ENCODE measurements around the gene ADORA3.

Gene ADORA3

GRCh38 chr1:111541721-111542120 is 38.3 kb upstream of the ADORA3 start:
- Histone ChIP-seq H3K4me3 (ENCODE audit: low read depth, low read length) (no peak overlapping the region), H3K4me1 (no peaks in the 10 kb centered on the region), H3K27me3 (peaks cover 14% of the 10 kb centered on the region), H3K36me3 (no peaks in the 10 kb centered on the region), H3K9me3 (no peaks in the 10 kb centered on the region)
- no peak for DNase-seq
- TF ChIP-seq, protein P1, sequence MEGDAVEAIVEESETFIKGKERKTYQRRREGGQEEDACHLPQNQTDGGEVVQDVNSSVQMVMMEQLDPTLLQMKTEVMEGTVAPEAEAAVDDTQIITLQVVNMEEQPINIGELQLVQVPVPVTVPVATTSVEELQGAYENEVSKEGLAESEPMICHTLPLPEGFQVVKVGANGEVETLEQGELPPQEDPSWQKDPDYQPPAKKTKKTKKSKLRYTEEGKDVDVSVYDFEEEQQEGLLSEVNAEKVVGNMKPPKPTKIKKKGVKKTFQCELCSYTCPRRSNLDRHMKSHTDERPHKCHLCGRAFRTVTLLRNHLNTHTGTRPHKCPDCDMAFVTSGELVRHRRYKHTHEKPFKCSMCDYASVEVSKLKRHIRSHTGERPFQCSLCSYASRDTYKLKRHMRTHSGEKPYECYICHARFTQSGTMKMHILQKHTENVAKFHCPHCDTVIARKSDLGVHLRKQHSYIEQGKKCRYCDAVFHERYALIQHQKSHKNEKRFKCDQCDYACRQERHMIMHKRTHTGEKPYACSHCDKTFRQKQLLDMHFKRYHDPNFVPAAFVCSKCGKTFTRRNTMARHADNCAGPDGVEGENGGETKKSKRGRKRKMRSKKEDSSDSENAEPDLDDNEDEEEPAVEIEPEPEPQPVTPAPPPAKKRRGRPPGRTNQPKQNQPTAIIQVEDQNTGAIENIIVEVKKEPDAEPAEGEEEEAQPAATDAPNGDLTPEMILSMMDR (IDR thresholded peaks at IDR 0.05; ENCODE audit: low read depth, low read length), result no peak

DNA sequence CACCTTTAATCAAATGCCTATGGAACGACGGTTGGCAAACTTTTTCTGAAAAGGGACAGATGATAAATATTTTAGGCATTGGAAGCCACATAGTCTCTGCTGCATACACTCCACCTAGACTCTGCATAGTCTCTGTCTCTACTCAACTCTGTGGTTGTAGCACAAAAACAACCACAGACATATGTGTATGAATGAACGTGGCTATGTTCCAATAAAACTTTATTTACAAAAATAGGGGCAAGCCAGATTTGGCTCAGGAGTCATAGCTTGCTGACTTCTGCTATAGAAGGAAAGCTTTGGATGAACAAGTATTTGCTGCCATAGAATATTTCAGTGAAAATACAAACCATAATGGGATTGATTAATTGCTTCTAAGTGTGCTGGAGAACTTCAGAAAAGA is 37.5 kb upstream of the ADORA3 start:
- Histone ChIP-seq H3K4me1 (no peaks in the 10 kb centered on the region), H3K4me3 (ENCODE audit: low read depth, low read length) (no peak overlapping the region), H3K9me3 (no peaks in the 10 kb centered on the region), H3K36me3 (no peaks in the 10 kb centered on the region), H3K27me3 (peaks cover 7% of the 10 kb centered on the region)
- no peak for DNase-seq
- TF ChIP-seq, protein P1 (IDR thresholded peaks at IDR 0.05; ENCODE audit: low read depth, low read length), result no peak

DNA sequence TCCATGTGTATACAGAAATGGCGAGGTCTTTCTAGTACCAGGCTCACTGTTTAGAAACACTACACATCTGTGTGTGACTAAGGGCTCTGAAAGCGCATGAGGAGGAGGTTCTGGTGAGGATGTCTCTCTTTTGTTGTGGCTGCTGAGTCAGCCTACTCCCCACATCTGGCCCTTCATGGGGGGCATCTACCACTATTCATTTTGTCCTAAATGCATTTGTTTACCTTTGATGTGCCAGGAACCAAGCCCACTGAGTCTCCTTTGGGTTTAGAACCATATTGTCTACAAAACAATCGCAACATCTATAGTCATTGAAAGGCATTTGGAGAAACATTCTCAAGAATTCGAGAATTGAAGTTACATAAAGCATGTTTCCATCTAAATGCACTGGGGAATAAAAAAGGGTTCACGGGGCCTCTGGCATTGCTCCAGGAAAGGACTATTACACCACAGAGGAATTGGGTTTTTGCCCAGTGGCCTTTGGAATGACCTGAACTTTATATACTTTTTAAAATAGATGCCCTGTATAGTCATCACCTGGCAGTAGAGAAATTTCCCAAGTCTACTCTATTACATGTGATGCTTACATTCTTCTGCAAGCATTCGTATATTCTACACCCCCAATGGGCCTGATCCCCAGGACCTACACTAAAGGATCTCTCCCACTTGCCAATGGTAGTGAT is 35.1 kb upstream of the ADORA3 start:
- H3K4me1 ChIP-seq, result no peaks in the 10 kb centered on the region
- H3K36me3 ChIP-seq, result no peaks in the 10 kb centered on the region
- no peaks in the 10 kb centered on the region for H3K9me3 ChIP-seq
- DNase-seq, result no peak
- H3K4me3 ChIP-seq (ENCODE audit: low read depth, low read length), result no peak overlapping the region
- TF ChIP-seq, protein P1 (IDR thresholded peaks at IDR 0.05; ENCODE audit: low read depth, low read length), result no peak
- peaks cover 3% of the 10 kb centered on the region for H3K27me3 ChIP-seq

DNA sequence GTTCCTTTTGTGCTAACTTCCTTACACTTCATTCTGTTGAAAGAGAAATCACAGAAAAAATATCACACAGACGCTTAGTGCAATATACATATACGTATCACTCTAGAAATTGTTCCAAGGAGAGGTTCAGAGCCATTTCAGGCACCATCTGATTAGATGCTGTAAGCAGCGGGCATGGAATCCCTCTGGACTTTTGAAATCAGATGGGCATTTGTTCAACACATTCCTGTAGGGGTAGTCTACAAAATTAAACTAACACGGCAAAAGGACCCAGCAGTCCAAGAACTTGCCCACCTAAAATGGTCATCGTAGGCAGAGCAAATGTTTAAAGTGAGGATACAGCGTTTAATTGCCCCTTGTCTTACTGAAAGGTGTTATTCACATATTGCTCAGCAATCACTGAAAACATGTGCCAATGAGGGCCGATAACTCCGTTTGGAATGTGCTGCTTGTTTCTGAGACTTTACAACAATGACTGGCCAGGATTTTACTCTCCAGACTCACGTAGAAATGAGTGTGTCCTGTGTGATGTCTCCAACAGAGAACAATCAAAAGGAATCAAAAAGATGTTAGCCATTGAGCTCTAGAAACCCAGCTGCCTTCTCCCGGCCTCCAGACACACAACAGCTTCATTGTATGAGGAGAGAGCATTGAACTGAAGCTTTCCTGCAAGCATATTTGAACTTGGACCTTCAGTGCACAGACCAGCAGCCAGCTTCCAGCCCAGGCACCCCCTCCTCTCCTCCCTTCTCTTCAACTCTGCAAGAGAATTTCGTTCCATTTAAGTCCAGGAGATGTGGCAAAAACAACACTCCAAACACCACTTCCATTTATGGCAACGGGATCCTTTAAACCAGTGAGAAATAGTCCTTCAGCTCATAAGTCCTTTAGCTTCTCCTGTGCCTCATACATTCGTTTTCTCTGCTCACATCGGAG is 32.1 kb upstream of the ADORA3 start:
- no peak overlapping the region for H3K4me3 ChIP-seq (ENCODE audit: low read depth, low read length)
- no peaks in the 10 kb centered on the region for H3K36me3 ChIP-seq
- no peaks in the 10 kb centered on the region for H3K4me1 ChIP-seq
- no peak for DNase-seq
- H3K27me3 ChIP-seq, result peaks cover 3% of the 10 kb centered on the region
- H3K9me3 ChIP-seq, result no peaks in the 10 kb centered on the region
- TF ChIP-seq, protein P1 (IDR thresholded peaks at IDR 0.05; ENCODE audit: low read depth, low read length), result no peak

DNA sequence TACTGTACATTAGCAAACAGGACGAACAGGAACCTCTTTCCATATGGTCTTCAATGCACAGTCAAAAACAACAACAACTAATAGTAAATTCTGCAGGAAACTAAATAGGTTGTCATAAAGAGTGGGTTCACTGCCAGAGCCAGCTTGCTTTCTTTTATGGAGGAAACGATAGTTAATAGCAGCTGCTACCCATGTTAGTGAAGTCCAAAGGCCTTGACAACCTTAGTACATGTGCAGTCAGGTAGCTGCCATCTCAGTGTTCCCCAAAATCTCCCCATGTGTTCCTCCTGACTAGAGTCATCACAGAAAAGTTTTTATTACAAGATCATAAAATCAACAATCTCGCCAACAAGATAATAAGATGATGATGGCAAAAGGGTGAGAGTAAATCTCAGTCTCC is 16.6 kb upstream of the ADORA3 start:
- TF ChIP-seq, protein P1 (IDR thresholded peaks at IDR 0.05; ENCODE audit: low read depth, low read length), result no peak
- Histone ChIP-seq H3K4me1 (no peaks in the 10 kb centered on the region), H3K36me3 (no peaks in the 10 kb centered on the region), H3K27me3 (no peaks in the 10 kb centered on the region), H3K4me3 (ENCODE audit: low read depth, low read length) (no peak overlapping the region), H3K9me3 (no peaks in the 10 kb centered on the region)
- no peak for DNase-seq

Measured in BE2C (cell line).